ENCODE data around the gene UNC45B.
"Not testable (repeated sequence)": the region's sequence is repeated elsewhere in the genome, so short reads cannot be mapped to it uniquely, and the experiment has no call there.

The UNC45B gene

GRCh38 chr17:35144840-35145239 lies 2.8 kb upstream of the UNC45B start:
- DNase-seq, result no peak

DNA sequence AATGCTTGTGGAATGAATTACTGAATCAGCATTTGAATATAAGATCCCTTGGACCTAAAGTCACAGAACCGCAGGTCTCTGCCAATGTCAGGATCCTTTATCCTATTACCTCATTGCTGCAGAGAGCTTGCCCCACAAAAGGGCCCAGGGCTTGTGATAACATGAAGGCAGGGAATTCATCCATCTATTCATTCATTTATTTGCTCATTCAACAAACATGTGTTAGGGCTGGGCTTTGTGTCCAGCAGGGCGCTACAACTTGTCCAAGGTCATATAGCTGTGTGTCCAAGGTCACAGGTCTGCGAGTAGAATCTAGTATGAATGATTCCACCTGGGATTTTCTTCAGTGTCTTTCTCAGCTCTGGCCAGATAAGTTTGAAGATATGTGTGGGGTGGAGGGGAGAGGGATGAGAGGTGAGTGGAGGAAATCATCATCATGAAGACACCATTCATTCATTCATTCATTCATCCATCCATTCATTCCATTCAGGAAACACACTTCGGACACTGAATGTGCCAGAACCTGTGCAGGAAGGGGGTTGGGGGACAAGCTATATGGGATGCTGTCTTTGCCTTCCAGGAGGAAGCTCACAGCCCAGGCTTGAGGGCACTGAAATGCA lies 1.3 kb upstream of the UNC45B start:
- DNase-seq, result no peak

DNA sequence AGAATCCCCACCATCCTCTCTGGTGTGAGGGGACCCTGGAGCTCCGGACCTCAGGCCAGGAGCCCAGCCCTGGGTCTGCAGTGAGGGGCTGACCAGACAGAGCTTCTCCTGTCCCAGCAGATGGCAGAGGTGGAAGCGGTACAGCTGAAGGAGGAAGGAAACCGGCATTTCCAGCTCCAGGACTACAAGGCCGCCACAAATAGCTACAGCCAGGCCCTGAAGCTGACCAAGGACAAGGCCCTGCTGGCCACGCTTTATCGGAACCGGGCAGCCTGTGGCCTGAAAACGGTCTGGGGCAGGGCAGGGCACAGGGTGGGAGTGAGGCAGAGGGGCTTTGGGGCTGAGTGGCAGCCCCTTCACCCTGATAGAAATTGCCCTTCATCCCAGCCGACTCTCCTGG lies 527 bp downstream of the UNC45B start:
- no peak for DNase-seq

GRCh38 chr17:35149941-35150340 lies 2.3 kb downstream of the UNC45B start:
- DNase-seq, result no peak

DNA sequence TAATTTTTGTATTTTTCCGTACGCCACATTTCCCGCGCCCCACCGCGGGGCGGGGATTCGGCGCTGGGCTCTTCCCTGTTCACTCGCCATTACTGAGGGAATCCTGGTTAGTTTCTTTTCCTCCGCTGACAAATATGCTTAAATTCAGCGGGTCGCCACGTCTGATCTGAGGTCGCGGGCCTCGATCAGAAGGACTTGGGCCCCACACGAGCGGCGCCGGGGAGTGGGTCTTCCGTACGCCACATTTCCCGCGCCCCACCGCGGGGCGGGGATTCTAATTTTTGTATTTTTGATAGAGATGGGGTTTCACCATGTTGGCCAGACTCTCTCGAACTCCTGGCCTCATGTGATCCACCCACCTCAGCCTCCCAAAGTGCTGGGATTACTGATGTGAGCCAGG lies 3.5 kb downstream of the UNC45B start:
- DNase-seq, result not testable (repeated sequence)

- no peak for DNase-seq
Measured at GRCh38 chr17:35152421-35153140, 5.0 kb downstream of the UNC45B start.

DNA sequence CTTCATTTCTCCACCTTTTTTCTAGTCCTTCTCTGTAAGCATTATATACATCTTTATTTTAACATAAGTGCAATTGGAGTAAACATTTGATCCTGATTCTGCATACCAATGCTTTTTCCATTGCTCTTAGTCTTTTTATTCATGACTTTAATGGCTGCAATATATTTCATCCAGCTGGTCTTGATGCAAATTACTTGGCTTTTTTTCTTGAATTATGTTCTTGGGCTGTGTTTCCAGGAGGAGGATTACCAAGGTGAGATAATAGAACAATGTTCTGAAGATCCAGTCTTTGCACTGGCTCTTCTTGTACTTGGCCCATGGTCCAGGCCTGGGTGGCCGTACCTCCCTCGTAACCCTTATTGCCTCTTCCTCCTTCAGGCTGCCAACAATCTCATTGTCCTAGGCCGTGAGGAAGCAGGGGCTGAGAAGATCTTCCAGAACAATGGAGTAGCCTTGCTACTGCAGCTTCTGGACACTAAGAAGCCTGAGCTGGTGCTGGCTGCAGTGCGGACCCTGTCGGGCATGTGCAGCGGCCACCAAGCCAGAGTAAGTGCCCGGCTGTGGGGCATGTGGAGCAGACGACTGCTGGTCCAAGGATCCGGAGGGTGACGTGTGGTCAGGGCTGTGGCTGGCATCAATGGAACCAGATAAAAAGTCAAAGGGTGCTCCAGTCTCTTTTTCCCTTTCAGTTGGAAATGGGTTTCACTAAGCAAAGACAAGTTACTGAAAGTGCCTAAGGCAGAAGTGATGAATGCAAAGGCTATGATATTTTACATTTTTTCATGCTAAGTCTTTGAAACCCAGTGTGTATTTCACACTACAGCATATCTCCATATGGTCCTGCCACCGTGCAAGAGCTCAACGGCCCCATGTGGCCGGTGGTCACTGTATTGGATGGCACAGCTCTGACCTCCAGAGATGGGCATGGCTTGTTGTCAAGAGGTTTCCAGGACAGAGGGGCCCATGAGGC lies 6.9 kb downstream of the UNC45B start:
- DNase-seq, result no peak

- DNase-seq, result no peak
Measured at GRCh38 chr17:35155246-35155645, 7.6 kb downstream of the UNC45B start.

GRCh38 chr17:35159940-35160339 lies 12.3 kb downstream of the UNC45B start:
- DNase-seq, result no peak

GRCh38 chr17:35160354-35161201 lies 13.0 kb downstream of the UNC45B start:
- peak; percentile 35 to 46 for DNase-seq

- DNase-seq, result no peak
Measured at GRCh38 chr17:35161281-35161761, 13.7 kb downstream of the UNC45B start.

- DNase-seq, result no peak
Measured at GRCh38 chr17:35162755-35163154, 15.1 kb downstream of the UNC45B start.

DNA sequence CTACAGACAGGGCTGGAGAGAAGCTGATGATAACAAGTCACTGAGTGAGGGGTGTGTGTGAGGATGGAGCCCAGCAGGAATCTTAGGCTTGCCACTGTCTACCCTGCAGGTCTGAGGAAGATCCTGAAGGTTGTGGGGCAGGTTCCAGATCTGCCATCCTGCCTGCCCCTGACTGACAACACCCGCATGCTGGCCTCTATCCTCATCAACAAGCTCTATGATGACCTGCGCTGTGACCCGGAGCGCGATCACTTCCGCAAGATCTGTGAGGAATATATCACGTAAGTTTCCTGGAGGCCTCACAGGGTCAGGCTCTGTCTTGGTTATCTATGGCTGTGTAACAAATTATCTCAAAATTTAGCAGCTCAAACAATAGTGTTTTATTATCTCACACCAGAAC lies 16.3 kb downstream of the UNC45B start:
- no peak for DNase-seq

DNA sequence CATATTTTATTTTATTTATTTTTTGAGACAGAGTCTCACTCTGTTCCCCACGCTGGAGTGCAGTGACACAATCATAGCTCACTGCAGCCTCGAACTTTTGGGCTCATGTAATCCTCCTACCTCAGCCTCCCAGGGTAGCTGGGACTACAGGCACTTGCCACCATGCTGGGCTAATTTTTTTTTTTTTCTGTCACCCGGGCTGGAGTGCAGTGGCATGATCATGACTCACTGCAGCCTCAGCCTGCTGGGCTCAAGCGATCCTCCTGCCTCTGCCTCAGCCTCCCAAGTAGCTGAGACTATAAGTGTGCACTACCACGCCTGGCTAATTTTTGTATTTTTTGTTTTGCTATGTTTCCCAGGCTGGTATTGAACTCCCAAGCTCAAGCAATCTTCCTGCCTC lies 17.1 kb downstream of the UNC45B start:
- no peak for DNase-seq

- no peak for DNase-seq
Measured at GRCh38 chr17:35166526-35166925, 18.9 kb downstream of the UNC45B start.

- DNase-seq, result no peak
Measured at GRCh38 chr17:35167046-35167445, 19.4 kb downstream of the UNC45B start.

DNA sequence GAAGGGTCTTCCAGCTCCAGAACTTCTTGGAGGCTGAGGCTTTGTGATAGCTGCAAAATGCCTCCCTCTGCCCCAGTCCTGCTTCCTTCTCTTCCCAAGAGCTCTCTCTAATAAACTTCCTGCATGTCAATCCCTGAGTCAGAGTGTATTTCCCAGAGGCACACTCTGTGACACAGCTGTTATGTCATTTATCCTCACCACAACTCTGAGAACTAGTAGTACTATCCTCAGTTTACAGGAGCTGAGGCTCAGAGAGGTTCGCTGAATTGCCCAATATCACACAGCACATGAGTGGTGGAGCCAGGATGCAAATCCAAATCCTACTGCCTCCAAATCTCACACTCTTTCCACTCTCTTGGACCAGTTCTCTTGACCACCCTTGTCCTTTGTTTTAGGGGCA lies 20.0 kb downstream of the UNC45B start:
- no peak for DNase-seq

DNA sequence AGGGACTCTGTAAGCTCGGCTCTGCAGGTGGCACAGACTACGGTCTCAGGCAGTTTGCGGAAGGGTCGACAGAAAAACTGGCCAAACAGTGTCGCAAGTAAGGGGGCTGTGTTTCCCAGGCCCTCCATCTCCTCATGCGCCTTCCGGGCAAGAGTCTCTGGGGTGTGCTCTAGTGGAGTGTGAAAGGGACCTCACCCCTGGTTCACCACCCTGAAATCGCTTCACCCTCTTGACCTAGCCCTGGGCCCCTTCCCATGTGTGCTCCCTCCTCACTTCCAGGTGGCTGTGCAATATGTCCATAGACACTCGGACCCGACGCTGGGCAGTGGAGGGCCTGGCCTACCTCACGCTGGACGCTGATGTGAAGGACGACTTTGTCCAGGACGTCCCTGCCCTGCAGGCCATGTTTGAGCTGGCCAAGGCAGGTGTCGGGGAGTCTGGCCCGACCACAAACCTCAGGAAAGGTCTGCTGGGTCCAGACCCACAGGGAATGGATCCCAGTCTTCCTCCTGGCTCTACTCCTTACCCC lies 22.3 kb downstream of the UNC45B start:
- DNase-seq, result no peak

GRCh38 chr17:35170968-35171771 lies 23.6 kb downstream of the UNC45B start:
- DNase-seq, result peak in 1 of 2 experiments; percentile 34

- no peak for DNase-seq
Measured at GRCh38 chr17:35171834-35172233, 24.2 kb downstream of the UNC45B start.

DNA sequence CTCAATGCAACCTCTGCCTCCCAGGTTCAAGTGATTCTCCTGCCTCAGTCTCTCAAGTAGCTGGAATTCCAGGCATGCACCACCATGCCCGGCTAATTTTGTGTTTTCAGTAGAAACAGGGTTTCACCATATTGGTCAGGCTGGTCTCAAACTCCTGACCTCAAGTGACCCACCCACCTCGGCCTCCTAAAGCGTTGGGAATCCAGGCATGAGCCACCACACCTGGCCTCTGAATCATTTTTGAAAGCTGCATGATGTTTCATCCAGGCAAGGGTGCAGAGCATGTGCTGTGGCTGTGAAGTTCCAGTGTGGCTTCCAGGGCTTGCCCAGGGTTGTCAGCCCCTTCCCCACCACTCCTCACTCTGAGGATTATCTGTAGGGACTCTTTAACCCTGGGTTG lies 24.7 kb downstream of the UNC45B start:
- DNase-seq, result peak in 1 of 2 experiments; percentile 17
